GM18951 (cell line): Measurements from ENCODE around the gene PRMT7.

ENCODE experiments used
- POLR2A ChIP-seq: IDR thresholded peaks from 4 replicates; pipeline ENCODE4 v1.6.1; 2011; ENCODE audit warnings: mild to moderate bottlenecking; ENCODE audit not compliant: insufficient read length, insufficient read depth; ENCODE audit errors: extremely low read depth
- in situ Hi-C: fragments of 300-500 bp; cut with MboI; formaldehyde crosslinking; loops from one replicate; pipeline ENCODE4 v1.12.0; 2022; ENCODE audit warnings: low sequenced_read_pairs, mixed read lengths, inconsistent platforms; ENCODE audit not compliant: unreplicated experiment

The PRMT7 gene

DNA sequence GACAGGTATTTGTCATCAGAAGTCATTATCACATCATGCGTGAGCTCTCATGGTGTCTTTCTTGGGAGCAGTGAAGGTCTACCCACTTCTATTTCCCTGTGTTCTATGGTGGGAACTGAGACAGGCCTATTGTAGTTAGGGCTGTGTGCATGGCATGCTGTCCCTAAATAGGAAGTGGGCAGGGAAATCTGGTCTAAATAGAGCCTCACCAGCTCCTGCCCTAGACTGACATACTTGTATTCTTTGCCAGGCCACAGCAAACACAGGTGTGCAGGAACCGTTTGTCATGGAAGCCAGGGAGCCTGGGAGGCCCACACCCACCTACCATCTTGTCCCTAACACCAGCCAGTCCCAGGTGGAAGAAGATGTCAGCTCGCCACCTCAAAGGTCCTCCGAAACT lies 36.4 kb upstream of the PRMT7 start:
- in situ Hi-C loops, result no loop called here
- no peak for TF ChIP-seq POLR2A

DNA sequence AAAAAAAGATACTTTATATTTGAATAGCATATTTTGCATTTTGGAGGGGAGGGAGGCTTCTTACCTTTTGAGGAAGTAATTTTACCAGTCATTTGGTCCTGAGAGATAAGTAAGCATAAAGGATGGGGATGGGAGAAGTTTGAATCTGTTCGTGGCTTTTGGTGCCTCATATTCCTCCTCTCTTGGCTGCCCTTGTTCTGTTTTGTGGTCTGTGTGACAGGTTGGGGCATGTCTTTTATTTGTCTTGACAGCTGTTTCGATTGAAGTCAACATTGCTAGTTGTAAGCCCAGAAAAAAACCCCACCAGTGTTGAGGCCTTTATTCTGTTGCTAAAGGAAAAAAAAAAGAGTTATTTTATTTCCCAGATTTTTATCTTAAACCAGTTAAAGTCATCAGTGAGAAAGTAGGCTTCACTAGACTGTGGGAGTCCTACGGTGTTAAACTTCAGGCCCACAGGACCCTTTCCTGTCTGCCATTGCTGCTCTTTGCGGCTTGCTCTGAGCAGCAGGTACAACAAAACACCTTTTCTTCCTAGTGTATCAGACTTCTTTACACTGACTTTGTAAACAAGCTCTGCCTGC lies 35.1 kb upstream of the PRMT7 start:
- in situ Hi-C loops, result no loop called here
- TF ChIP-seq POLR2A, result no peak

DNA sequence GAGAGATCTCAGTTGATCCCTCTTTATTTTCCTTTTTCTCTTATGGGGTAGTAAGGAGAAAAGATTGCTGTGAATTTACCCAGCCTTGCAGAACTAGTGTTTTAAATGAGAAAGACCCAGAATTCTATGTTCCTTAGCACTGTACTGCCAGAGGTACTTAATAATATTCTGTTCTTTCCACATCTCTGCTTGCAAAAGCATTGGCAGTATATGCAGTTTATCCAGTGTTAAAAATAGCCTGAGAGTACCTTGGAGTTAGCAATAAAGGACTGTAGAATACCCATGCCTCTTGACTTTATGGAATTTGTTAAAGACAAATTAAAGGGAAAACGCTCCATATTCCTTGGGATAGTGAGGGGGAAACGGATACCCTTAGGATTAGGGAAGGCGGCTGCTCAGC lies 34.6 kb upstream of the PRMT7 start:
- in situ Hi-C loops, result no loop called here
- TF ChIP-seq POLR2A, result no peak

DNA sequence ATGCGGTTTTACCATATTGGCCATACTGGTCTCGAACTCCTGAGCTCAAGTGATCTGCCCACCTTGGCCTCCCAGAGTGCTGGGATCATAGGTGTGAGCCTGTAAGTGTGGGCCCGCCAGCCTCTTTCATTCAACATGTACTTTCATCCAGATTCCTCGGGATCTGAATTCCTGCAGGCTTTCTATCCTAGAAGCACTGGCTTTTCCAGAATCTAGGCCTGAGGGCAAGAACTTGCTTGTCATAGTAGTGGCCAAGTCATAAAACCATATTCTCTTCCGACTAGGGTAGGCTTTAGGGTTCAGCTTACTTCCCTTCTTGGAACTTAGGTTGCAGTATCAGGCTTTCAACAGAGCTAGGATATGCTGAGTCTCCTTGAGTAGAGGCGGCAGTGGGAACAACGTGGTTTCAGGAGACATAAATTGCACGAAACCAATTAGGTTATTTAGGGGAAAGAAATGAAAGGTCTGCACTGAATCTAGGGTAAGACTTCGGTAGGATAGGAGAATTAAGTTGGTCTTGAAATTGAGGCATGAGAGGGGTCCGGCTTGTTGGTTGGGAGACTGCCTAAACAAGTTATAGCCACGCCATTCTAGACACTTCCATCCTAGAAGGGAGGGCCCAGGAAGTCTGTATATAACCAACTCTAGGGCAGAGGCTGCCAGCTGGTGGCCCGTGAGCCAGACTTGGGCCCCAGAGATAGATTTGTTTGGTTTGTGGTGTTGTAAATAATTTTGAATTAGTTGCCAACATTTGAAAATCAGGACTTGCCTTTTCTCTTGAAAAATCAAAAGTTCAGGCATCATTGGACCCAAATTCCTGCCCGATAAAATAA lies 30.9 kb upstream of the PRMT7 start:
- TF ChIP-seq POLR2A, result no peak
- in situ Hi-C loops, result no loop called here

DNA sequence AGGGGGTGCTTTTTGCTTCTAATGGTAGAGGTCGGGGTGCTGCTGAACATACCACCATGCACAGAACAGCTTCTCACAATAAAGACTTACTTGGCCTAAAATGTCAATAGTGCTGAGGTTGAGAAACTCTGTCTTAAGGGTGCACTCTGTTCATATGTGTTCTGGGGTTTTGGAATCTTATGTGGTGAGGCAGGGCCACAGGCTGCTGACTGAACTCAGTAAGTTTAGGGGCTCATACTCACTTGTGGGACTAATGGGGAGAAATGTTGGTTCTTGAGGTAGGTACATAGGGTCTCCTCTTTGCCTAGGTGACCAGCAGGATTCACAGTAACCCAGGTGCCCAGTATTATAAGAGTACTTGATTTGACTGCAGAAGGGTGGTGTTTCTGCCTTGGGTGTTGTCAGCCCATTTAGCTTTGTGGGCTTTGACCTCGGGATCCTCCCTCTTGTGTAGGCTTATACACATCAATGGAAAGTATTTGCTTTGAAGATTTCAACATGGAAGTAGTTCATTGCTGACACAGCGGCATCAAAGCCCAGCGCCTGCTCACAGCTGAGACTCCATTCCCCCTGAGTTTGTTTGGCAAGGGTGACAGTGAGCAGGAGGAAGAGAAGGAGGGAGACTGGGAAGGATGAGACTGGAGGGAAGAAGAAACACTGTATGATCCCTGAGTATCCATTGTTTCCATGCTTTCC lies 29.3 kb upstream of the PRMT7 start:
- TF ChIP-seq POLR2A, result no peak
- in situ Hi-C loops, result no loop called here

DNA sequence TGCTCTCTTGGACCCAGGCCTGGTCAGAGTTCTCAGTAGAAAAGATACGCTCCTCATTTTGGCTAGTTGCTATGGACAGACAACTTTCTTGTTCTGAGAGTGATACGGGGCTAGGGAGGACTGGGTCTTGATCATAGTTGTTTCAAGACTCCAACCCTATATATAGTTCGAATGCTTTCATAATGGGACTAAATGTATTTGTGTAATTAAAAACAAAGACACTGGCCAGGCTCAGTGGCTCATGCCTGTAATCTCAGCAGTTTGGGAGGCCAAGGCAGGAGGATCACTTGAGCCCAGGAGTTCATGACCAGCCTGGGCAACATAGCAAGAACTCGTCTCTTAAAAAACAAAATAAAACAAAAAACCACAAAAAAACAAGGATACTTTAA lies 28.8 kb upstream of the PRMT7 start:
- in situ Hi-C loops, result no loop called here

DNA sequence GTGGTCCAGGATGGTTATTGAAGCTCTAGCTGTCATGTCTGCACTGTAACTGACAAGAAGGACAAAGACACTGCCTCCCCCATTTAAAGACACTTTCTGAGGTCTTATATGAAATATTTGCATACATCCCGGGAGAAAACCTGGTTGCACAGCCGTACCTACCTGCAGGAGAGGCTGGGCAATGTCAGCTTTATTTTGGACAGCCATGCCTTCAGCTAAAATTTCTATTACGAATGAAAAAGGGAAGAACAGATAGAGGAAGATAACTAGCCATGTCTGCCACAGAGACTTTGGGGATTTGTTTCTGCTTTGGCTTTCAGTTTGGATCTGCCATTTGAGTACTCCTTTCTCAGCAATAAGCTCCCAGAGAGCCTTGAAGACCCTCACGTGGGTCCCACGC lies 27.5 kb upstream of the PRMT7 start:
- in situ Hi-C loops, result no loop called here
- no peak for TF ChIP-seq POLR2A

More for the DNA sequence above, 28.8 kb upstream of the PRMT7 start:
- TF ChIP-seq POLR2A, result no peak

DNA sequence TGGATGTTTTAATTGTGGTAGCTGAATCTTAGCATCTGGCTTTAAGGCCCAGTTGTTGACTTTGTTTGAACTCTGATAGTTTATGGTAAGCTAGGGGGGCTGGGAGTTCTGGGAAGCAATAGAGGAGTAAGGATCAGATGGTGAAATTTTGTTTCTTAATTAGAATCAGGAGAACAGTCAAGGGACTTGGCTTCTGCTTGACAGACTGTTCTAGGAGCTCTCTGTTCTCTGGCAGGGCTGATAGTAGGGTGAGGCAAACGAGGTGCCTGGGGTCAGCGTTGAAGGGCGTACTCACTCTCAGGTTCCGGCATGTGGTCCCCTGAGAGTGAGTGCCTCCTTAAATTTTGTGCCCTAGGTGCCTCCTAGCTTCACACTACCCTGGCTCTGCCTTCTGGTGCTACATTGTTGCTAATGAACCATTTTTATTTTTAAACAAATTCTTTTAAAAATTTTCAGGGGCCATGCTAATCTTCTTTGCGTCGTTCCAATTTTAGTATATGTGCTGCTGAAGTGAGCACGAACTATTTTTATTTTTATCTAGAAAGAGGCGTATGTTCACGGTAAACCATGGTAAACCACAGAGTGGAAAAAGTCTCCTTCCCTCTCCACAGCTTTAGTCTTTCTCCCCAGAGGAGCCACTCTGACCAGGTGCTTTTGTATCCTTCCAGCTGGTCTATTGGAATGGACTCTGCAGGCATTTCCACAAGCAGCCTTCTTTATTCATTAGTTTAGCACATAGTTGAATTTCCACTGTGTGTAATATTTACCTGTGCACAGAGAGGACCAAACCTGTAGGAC lies 26.8 kb upstream of the PRMT7 start:
- in situ Hi-C loops, result no loop called here
- TF ChIP-seq POLR2A, result peak; percentile 18

DNA sequence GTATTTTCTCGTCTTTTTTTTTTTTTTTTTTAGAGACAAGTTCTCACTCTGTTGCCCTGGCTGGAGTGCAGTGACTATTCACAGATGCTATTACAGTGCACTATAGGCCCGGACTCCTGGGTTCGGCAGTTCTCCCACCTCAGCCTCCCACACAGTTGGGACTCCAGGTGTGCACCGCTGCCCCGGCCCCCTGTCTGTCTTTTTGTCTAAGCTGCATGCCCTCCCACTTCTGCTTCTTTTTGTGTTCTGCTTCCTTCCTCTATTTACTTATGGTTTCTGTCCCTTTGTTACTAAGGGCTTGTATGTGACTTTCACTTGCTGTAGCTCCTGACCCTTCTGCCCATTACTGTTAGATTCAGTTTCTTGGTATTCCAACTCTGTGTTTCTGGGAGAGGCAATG lies 26.0 kb upstream of the PRMT7 start:
- in situ Hi-C loops, result no loop called here

DNA sequence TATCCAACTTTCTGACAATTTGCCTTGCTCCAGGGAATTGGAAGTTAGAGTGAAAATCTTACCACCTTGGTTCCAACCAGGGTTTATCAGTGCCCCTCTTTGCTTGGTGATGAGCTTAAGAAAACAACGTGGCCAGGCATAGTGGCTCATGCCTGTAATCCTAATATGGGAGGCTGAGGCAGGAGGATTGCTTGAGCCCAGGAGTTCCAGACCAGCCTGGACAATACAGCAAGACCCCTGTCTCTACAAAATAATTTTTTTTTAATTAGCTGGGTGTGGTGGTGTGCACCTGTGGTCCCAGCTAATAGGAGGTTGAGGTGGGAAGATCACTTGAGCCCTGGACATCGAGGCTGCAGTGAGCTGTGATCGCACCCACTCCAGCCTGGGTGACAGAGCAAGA lies 25.1 kb upstream of the PRMT7 start:
- TF ChIP-seq POLR2A, result no peak
- in situ Hi-C loops, result no loop called here

More for the DNA sequence above, 26.0 kb upstream of the PRMT7 start:
- peak; percentile 31 for TF ChIP-seq POLR2A

DNA sequence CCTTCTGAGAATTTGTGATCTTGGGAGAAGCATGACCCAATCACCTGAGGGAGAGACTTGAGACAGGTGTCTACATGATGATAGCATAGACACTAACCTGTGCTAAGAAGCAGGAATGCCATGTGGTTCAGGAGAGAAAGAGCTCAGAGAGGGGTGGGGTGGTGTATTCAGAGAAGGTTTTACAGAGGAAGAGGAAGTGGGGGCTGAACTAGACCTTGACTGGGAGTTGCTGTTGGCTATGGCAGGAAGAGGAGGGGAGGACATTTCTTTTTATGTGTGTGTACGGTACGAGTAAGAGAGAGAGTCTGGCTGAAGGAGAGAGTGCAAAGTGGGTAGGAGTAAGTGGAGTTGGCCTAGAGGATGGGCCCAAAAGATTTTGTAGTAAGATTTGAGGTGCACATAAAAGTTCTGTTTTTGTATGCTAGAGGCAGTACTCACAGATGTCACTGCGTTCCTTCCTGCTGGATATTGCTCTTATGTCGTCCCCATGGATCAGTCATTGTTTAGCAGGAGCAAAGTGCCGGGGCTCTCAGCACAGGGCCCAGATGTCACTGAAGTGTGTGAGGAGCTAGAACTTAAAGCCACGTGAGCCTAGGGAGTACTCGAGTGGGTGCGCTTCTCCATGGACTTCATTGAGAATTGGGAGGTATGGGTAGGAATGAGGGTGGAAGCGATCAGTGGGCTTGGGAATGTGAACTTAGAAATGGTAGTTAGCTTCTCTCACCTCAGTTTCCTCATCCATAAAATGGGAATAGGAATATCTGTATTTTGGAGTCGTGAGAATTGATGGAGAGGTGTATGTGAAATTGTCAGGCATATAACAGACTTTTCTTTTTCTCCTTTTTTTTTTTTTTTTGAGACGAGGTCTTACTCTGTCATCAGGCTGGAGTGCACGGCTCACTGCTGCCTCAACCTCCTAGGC lies 24.4 kb upstream of the PRMT7 start:
- peak; percentile 23 for TF ChIP-seq POLR2A
- in situ Hi-C loops, result no loop called here

DNA sequence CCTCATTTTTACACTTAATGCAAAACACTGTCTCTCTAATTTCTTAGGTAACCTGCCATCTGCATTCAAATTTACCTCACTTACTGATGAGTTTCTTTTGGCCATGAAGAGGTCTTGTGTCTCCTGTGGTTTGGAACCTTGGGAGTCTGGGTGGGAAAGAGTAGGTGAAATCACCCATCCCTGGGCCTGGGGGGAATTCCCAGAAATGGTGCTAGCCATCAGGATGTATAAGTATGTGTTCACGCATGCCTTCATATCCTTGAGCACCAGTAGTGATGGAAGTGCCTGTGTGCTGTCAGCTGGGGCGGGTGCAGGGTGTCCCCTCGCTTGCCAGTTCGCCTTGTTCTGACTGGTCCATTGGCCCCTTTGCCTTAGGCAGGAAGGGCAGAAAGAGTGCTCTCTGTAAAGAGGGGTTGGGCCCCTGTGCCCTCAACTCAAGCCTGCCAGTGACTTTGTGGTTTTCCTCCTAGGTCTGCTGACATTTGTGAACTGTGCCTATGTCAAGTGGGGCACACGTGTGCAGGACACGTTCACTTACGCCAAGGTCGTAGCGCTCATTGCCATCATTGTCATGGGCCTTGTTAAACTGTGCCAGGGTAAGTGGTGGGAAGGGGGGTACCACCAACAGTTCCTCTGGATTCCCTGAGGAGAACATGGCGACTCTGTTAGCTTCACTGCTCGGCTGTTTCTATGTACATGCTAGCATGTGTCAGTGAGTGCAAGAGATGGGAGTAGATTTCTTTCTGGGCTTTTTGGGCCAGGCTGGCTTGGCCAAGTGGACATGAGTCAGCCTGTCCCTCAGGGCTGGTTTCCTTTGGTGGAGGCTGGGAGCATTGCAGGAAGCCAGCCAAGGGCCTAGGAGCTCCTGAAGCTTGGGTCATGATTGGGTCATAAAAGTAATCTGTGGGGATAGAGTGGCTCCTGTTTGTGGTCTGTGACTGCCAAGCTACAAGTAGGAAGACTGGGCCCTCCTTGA lies 23.3 kb upstream of the PRMT7 start:
- in situ Hi-C loops, result no loop called here
- no peak for TF ChIP-seq POLR2A
